Spleen (tissue), 7 donors: ENCODE data around the gene TPPP.

Experiments
- POLR2A ChIP-seq, 3 donors: fragments of 450-650 bp; IDR thresholded peaks; one replicate each; pipeline ENCODE4 v1.5.1; 2017; ENCODE audit warnings: antibody characterized with exemption in 3 of 3, mild to moderate bottlenecking in 1 of 3
- POLR2AphosphoS5 ChIP-seq, 3 donors: sonication (generic); formaldehyde crosslinking; IDR thresholded peaks; one replicate each; pipeline ENCODE4 v1.5.1; 2017; ENCODE audit warnings: antibody characterized with exemption in 3 of 3
- TF ChIP-seq, protein P1 (sequence below), 11 experiments: fragments of 200-600 bp in 7 of 11; fragments of 450-650 bp in 4 of 11; sonication (generic) in 4 of 11; IDR thresholded peaks in 8 of 11; conservative IDR thresholded peaks in 3 of 11; 1 replicate in 7 of 11; 2 replicates in 4 of 11; pipeline versions ENCODE4 v1.4.0 to v1.8.0; 2016 to 2021; ENCODE audit warnings: antibody characterized with exemption in 11 of 11, inconsistent platforms in 4 of 11, mild to moderate bottlenecking in 1 of 11
- donor health status: DM: no; HTN: no; CAD: no; lungs with moderate emphysema.
- donor health status: DM: no; HTN: no; CAD: no.
- donor health status: DM: no; HTN: no; CAD: no.

DNA sequence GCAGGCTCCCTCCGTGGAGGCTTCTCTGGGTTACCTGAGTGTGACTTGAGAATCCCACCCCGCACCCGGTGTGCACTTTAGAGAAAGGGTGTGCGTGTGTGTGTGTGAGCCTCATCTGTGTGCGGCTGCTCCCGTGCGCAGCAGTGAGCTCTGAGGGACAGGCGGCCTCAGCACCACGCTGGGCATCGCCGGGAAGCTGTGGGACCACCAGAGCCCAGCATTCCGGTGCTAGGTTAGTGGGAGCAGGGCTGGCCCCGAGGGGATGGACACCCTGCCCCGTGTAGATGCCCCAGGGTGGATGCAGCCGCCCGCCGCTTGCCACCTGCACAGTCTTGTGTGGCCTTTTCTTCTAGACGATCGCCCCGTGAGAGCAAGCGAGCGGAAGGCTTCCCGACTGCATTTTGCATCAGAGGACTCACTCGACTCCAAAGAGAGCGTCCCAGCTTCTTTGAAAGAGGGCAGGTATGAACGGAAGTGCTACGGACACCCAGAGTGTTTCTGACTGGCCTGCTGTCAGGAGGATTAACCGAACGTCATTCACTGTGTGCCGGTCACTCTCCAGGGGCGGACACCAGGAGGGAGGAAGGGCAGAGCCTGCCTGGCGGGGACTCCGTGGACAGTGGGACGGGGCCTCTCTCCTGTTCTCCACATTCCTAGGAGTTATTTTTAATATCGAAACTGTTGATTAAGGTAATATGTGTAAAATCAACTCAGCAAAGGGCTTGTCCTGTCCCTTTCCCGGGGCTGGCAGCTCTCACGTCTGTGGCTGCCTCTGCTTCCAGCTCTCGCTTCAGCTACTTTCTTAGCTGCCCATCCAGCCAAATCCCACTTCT lies 68.8 kb downstream of the TPPP start:
- TF ChIP-seq POLR2A (IDR thresholded peaks at IDR 0.05) = no peak
- TF ChIP-seq, protein P1, sequence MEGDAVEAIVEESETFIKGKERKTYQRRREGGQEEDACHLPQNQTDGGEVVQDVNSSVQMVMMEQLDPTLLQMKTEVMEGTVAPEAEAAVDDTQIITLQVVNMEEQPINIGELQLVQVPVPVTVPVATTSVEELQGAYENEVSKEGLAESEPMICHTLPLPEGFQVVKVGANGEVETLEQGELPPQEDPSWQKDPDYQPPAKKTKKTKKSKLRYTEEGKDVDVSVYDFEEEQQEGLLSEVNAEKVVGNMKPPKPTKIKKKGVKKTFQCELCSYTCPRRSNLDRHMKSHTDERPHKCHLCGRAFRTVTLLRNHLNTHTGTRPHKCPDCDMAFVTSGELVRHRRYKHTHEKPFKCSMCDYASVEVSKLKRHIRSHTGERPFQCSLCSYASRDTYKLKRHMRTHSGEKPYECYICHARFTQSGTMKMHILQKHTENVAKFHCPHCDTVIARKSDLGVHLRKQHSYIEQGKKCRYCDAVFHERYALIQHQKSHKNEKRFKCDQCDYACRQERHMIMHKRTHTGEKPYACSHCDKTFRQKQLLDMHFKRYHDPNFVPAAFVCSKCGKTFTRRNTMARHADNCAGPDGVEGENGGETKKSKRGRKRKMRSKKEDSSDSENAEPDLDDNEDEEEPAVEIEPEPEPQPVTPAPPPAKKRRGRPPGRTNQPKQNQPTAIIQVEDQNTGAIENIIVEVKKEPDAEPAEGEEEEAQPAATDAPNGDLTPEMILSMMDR (IDR thresholded peaks at IDR 0.05 in 8 of 11, conservative IDR thresholded peaks at IDR 0.05 in 3 of 11) = no peak
- no peak for TF ChIP-seq POLR2AphosphoS5 (IDR thresholded peaks at IDR 0.05)
